ENCODE measurements around the gene TCF7L1.
"Not testable (repeated sequence)": the region's sequence is repeated elsewhere in the genome, so short reads cannot be mapped to it uniquely, and the experiment has no call there.

The TCF7L1 gene, protein sequence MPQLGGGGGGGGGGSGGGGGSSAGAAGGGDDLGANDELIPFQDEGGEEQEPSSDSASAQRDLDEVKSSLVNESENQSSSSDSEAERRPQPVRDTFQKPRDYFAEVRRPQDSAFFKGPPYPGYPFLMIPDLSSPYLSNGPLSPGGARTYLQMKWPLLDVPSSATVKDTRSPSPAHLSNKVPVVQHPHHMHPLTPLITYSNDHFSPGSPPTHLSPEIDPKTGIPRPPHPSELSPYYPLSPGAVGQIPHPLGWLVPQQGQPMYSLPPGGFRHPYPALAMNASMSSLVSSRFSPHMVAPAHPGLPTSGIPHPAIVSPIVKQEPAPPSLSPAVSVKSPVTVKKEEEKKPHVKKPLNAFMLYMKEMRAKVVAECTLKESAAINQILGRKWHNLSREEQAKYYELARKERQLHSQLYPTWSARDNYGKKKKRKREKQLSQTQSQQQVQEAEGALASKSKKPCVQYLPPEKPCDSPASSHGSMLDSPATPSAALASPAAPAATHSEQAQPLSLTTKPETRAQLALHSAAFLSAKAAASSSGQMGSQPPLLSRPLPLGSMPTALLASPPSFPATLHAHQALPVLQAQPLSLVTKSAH

GRCh38 chr2:85132834-85133637, at the start of gene TCF7L1:
TCF7L1 (plus strand) TSS chr2:85133392; CDS start chr2:85133685, 293 bp downstream.
- DNase-seq = no peak

DNA sequence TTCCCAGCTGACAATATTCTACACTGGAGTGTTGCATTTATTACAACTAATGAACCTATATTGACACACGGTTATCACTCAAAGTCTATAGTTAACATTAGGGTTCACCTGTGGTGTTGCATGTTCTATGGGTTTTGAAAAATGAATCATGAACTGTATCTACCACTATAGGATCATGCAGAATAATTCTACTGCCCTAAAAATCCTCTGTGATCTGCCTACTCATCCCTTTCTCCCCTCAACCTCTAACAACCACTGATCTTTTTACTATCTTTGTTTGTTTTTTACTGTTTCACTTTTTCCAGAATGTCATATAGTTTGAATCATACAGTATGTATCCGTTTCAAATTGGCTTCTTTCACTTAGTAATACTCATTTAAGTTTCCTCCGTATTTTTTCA, 47.6 kb upstream of the TCF7L1 start:
- no peak for DNase-seq

DNA sequence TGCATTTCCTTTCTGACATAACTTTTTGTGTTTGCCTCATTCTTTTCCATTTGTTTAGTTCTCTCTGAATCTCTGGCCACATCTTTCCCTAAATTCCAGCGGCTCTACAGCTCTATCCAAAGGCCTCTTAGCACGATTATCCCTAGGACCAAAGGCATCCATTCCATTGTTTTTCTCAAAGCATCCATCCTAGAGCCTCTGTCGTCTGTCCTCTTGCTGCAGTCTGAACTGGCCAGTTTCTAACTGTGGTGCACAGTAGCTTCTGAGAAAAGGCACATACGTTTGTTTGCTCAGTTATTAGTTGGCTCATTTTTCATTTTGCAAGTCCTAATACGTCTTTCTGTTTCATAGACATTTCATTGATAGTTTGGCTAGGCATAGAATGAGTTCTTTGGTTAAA, 45.7 kb upstream of the TCF7L1 start:
- no peak for DNase-seq

- DNase-seq = no peak
These were observed 44.3 kb upstream of the TCF7L1 start for GRCh38 chr2:85088921-85089320.

DNA sequence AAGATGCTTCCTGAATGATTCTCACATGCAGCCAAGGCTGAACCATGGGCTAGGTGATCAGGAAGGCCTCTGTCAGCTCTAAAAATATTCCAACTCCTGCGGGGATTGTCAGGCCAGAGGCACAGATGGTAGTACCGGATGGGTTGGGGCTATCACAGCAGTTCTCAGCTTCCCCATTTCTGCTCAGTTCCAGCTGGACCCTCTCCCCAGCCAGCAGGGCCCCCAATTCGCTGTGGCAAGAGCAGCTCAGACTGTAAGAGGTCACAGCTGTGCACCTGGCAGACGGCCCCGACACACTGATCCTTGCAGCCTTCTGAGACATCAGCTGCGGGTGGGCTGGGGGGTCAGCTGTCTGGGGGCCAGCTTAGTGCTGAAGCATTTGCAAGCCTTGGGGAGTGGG, 43.6 kb upstream of the TCF7L1 start:
- no peak for DNase-seq

GRCh38 chr2:85091838-85092237, 41.4 kb upstream of the TCF7L1 start:
- DNase-seq = no peak

DNA sequence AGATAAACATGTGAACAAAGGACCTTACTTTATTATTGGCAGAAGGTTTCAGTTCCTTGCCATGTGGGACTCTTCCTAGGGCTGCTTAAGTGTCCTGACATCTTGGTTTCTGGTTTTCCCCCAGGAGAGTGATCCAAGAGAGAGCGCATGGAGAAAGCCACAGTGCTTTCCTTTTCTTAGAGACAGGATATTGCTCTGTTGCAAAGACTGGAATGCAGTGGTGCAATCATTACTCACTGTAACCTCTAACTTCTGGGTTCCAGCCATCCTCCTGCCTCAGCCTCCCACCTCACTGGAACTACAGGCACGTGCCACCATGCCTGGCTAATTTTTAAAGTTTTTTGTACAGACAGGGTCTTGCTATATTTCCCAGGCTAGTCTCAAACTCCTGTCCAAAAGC, 38.1 kb upstream of the TCF7L1 start:
- no peak for DNase-seq

- DNase-seq = no peak
These were observed 36.6 kb upstream of the TCF7L1 start for GRCh38 chr2:85096616-85097015.

- DNase-seq = no peak
These were observed 29.0 kb upstream of the TCF7L1 start for GRCh38 chr2:85104228-85104627.

GRCh38 chr2:85106489-85107180, 26.6 kb upstream of the TCF7L1 start:
- no peak for DNase-seq

DNA sequence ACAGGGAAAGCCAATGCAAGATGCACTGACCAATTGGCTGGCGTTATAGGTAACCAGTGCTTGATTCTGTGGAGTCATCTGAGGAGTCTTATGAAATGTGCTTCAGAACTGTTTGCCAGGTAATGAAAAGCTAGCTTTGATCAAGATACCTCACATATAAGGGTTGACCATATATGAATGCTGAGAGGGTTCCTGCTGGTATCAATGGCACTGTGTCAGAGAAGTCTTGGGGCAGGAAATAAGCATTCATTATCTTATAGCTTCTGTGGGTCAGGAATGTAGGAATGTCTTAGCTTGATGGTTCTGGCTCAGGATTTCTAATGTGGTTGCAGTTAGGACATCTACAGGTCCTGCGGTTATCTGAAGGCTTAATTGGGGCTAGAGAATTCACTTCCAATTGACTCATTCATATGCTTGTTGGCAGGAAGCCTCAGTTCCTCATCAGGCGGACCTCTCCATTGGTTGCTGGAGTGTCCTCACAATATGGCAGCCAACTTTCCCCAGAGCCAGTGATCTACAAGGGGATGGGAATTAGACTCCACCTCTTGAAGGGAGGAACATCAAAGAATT, 22.1 kb upstream of the TCF7L1 start:
- no peak for DNase-seq

- DNase-seq = no peak
These were observed 21.3 kb upstream of the TCF7L1 start for GRCh38 chr2:85111819-85112281.

GRCh38 chr2:85112906-85113625, 20.1 kb upstream of the TCF7L1 start:
- DNase-seq = no peak

DNA sequence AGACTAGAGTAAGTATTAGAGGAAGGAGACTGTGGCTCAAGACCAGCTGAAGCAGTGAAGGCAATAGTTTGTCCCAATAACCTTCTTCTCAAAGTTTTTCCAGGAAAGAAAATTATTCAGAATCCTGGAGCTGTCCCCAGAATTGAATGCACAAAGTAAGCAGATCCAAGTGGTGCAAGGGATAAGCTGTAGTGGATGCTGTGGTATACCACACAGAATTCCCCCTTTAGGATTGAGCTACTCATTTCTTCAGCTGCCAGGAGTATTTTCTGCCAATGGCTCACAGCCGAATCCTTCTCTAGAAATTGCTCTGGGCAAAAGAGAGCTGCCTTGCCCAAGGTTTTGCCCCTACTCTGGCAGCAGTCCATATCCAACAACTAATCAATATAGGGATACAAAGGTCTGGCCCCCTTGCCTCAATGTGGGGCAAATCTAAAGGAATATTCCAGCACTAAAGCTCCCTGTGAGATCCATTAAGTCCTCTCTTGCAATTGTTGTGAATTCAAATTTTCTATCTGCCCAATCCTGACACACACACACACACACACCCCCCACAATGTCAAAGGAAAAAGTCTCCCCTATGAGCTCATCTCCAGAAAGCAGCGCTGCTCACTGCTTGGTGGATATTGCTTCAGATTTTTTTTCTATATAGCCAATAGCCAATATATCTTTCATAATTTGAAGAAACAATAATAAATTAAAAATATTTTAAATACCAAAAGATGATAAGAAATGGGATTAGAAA, 18.4 kb upstream of the TCF7L1 start:
- no peak for DNase-seq

DNA sequence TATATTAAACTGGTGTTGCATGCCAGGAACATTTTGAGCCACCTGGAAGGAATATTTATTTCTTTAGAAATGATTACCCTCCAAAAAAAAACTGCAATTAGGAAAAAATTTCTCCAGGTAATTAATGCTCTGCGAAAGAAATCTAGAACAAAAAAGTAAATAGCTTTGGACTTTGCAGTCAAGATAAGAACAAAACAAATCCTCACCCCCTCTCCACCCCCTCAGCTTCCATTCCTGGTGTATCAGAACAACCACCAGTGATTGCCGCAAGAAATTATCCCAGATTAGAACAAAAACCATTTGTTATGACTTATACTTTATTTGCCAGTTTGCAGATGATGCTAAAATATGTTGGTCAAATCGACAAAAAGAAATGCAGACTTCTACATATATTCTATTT, 17.0 kb upstream of the TCF7L1 start:
- no peak for DNase-seq

- DNase-seq = no peak
These were observed 13.3 kb upstream of the TCF7L1 start for GRCh38 chr2:85119900-85120299.

DNA sequence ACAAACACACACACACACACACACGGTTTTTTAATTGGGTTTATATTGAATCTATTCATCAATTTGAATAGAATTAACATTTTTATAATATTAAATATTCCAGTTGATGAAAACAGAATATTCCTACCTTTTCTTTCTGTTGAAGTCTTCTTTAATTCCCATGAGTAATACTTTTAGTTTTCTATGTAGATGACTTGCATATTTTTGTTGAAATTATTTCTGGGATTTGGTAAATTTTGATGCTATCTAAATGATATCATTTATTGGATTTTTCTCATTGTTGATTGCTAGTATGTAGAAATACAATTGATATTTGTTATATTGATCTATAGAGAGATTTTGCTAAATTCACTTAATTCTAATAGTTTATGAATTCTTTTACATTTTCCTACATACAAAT, 12.8 kb upstream of the TCF7L1 start:
- no peak for DNase-seq

DNA sequence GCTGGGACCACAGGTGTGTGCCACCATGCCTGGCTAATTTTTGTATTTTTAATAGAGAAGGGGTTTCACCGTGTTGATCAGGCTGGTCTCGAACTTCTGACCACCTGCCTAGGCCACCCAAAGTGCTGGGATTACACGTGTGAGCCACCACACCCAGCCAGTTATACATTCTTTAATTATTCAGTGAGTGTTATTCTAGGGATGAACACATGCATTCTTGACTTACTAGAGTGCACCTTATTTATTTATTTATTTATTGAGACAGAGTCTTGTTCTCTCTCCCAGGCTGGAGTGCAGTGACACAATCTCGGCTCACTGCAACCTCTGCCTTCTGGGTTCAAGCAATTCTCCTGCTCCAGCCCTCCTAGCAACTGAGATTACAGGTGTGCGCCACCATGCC, 6.7 kb upstream of the TCF7L1 start:
- not testable (repeated sequence) for DNase-seq

DNA sequence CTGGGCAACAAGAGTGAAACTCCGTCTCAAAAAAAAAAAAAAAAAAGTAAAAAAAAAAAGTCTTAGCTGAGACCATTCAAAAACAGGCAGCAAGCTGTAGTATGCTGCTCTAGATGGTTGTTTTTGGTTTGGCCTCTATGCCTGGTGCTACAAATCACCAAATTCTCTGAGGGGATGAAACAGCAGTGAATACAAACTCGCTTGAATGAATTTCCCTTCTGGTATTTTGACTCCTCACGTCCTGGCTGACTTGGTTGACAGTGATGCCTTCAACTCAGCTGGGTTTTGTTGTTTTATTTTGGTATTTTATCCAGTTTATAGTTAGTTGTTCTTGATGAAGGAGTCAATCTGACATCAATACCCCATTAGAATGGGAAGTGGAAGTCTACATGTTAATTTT, 3.3 kb upstream of the TCF7L1 start:
- DNase-seq = no peak

DNA sequence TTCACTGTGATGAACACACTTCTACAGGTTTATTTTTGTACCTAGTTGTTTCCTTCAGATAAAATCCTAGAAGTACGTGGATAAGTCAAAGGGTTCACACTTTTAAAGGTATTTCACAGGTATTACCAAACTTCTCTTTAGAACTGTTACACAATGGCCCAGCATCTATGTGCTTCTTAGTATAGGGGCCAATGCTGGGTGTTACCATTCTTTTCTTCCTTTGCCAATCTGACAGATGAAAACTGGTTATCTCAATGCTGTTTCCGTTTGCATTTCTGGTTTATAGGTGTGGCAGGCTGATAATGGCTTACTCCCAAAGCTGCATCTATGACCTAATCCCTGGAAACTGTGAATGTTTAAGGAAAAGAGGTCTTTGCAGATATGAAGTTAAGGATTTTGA, 2.8 kb upstream of the TCF7L1 start:
- no peak for DNase-seq

GRCh38 chr2:85131116-85131515, 2.1 kb upstream of the TCF7L1 start:
- no peak for DNase-seq

Measured in GF-D8 (cell line).